Measurements from ENCODE around the gene RAPGEF6. TPM values are rescaled to one million over a fixed set of nuclear protein-coding genes. Genes with fewer than 3 reads are reported as not detected.

The RAPGEF6 gene
- total RNA-seq, 6 experiments from 2014 or later = 7.3 to 12.0 (median 10.2) TPM

GRCh38 chr5:131581702-131582101 lies 53.3 kb downstream of the RAPGEF6 start:
- peaks cover 25% of the 10 kb centered on the region for H3K9me3 Mint-ChIP-seq
- DNase-seq = no peak
- H3K27me3 Mint-ChIP-seq (ENCODE audit: insufficient read depth) = no peaks in the 10 kb centered on the region
- H3K27ac Mint-ChIP-seq = no peak overlapping the region
- H3K4me1 Mint-ChIP-seq (ENCODE audit: low read depth) = peaks cover 21% of the 10 kb centered on the region
- H3K4me3 Mint-ChIP-seq = no peak overlapping the region
- TF ChIP-seq CTCF (IDR thresholded peaks at IDR 0.05) = no peak
- peaks cover 42% of the 10 kb centered on the region for H3K36me3 Mint-ChIP-seq (ENCODE audit: low read depth)

GRCh38 chr5:131579917-131580671 lies 54.9 kb downstream of the RAPGEF6 start:
- Mint-ChIP-seq H3K4me1 (ENCODE audit: low read depth) (peaks cover 21% of the 10 kb centered on the region), H3K36me3 (ENCODE audit: low read depth) (peaks cover 42% of the 10 kb centered on the region), H3K4me3 (no peak overlapping the region), H3K27ac (no peak overlapping the region), H3K27me3 (ENCODE audit: insufficient read depth) (no peaks in the 10 kb centered on the region), H3K9me3 (peaks cover 25% of the 10 kb centered on the region)
- TF ChIP-seq CTCF (IDR thresholded peaks at IDR 0.05) = no peak
- no peak for DNase-seq

DNA sequence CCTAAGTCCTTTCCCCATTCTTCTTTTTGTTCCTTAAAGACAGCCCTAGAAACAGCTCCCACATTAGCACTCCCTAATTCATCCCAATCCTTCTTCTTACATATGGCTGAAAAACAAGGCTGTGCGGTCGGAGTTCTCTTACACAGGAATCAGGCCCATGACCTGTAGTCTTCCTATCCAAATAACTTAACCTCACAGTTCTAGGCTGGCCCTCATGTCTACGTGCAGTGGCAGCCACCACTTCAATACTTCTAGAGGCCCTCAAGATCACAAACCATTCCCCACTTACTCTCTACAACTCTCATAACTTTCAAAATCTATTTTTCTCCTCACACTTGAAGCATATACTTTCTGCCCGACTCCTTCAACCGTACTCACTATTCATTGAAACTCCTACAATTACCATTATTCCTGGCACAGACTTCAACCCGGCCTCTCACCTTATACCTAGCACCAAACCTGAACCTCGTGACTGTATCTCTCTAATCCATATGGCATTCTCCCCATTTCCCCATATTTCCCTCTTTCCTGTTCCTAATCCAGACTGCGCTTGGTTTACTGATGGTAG lies 59.3 kb downstream of the RAPGEF6 start:
- no peaks in the 10 kb centered on the region for H3K27me3 Mint-ChIP-seq (ENCODE audit: insufficient read depth)
- H3K36me3 Mint-ChIP-seq (ENCODE audit: low read depth) = peaks cover 44% of the 10 kb centered on the region
- DNase-seq = no peak

DNA sequence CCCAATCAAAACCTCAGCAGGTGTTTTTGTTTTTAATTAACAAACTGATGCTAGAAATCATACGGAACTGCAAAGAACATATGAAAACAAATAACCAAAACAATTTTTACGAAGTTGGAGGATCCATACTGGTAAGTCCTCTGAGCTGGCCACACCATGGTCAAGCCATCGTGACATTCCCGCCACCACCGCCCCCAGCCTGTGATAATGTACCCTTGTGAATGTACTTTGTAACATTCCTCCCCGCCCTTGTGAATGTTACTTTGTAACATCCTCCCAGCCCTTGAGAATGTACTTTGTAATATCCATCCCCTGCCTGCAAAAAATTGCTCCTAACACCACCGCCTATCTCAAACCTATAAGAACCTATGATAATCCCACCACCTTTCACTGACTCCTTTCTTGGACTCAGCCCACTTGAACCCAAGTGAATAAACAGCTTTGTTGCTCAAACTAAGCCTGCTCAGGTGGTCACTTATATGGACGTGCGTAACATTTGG lies 63.3 kb downstream of the RAPGEF6 start:
- Mint-ChIP-seq H3K4me3 (no peak overlapping the region), H3K4me1 (ENCODE audit: low read depth) (no peaks in the 10 kb centered on the region), H3K27me3 (ENCODE audit: insufficient read depth) (no peaks in the 10 kb centered on the region; the same call in 1 of the 2 replicates), H3K36me3 (ENCODE audit: low read depth) (peaks cover 16% of the 10 kb centered on the region; the same call in 1 of the 2 replicates), H3K9me3 (no peaks in the 10 kb centered on the region), H3K27ac (no peak overlapping the region)
- no peak for DNase-seq
- no peak for TF ChIP-seq CTCF (IDR thresholded peaks at IDR 0.05)

More for the DNA sequence above, 59.3 kb downstream of the RAPGEF6 start:
- Mint-ChIP-seq H3K4me3 (no peak overlapping the region), H3K4me1 (ENCODE audit: low read depth) (no peaks in the 10 kb centered on the region), H3K9me3 (peaks cover 12% of the 10 kb centered on the region), H3K27ac (no peak overlapping the region)
- no peak for TF ChIP-seq CTCF (IDR thresholded peaks at IDR 0.05)

DNA sequence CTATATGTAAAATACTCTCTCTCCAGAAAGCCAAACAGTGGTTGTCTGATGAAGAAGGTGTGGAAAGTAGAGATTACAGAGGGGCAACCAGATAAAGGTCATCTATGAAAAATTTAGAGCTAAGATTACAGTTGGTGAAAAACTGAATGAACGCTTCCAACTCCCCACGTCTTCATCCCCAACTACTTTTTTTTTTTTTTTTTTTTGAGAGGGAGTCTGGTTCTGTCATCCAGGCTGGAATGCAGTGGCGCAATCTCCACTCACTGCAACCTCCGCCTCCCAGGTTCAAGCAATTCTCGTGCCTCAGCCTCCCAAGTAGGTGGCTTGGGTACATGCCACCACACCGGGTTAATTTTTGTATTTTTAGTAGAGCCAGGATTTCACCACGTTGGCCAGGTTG lies 64.3 kb downstream of the RAPGEF6 start:
- TF ChIP-seq CTCF (IDR thresholded peaks at IDR 0.05) = no peak
- Mint-ChIP-seq H3K27ac (no peak overlapping the region), H3K4me1 (ENCODE audit: low read depth) (no peaks in the 10 kb centered on the region), H3K36me3 (ENCODE audit: low read depth) (peaks cover 16% of the 10 kb centered on the region; the same call in 1 of the 2 replicates), H3K4me3 (no peak overlapping the region), H3K27me3 (ENCODE audit: insufficient read depth) (no peaks in the 10 kb centered on the region; the same call in 1 of the 2 replicates), H3K9me3 (no peaks in the 10 kb centered on the region)
- DNase-seq = no peak

All from HFFc6 (cell line).